CD14-positive monocyte (primary cell): ENCODE results near the gene KCNAB1. TPM values are rescaled to one million over a fixed set of nuclear protein-coding genes. Genes with fewer than 3 reads are reported as not detected.

Source experiments
- DNase-seq, 3 donors: peaks; one replicate each; pipeline ENCODE4 v3.0.0-alpha.2; 2011 to 2022
- H2AFZ ChIP-seq: 2 replicates; pipeline ENCODE4 v1.6.0; 2012; ENCODE audit warnings: mild to moderate bottlenecking, low read depth, low read length, inconsistent platforms; ENCODE audit not compliant: insufficient read depth, poor library complexity, severe bottlenecking
- H3K27ac ChIP-seq, 2 donors: 1 replicate in 1 of 2; 2 replicates in 1 of 2; pipeline ENCODE4 v1.5.1; 2012 to 2013; ENCODE audit warnings: low read length in 2 of 2, control low read depth in 1 of 2, inconsistent platforms in 1 of 2, low read depth in 1 of 2, mild to moderate bottlenecking in 1 of 2
- H3K27me3 ChIP-seq, 2 donors: one replicate each; pipeline versions ENCODE4 v1.6.0 to v1.6.1; 2011 to 2013; ENCODE audit warnings: low read length in 2 of 2; ENCODE audit not compliant: control insufficient read depth in 2 of 2, insufficient read depth in 2 of 2
- H3K36me3 ChIP-seq, 2 donors: replicated peaks in 1 of 2; 1 replicate in 1 of 2; 2 replicates in 1 of 2; pipeline versions ENCODE4 v1.5.1 to v1.6.1; 2012 to 2013; ENCODE audit warnings: low read length in 2 of 2, control low read depth in 1 of 2, inconsistent platforms in 1 of 2, mild to moderate bottlenecking in 1 of 2; ENCODE audit not compliant: insufficient read depth in 2 of 2, control insufficient read depth in 1 of 2
- H3K4me1 ChIP-seq, 2 donors: 1 replicate in 1 of 2; 2 replicates in 1 of 2; pipeline versions ENCODE4 v1.5.1 to v1.6.1; 2012 to 2013; ENCODE audit warnings: low read length in 2 of 2, control low read depth in 1 of 2, inconsistent platforms in 1 of 2, mild to moderate bottlenecking in 1 of 2, moderate library complexity in 1 of 2; ENCODE audit not compliant: insufficient read depth in 2 of 2, control insufficient read depth in 1 of 2
- H3K4me2 ChIP-seq: replicated peaks from 2 replicates; pipeline ENCODE3; 2012; ENCODE audit warnings: low read length, moderate library complexity, mild to moderate bottlenecking; ENCODE audit not compliant: poor library complexity, severe bottlenecking; ENCODE audit errors: extremely low read depth
- H3K4me3 ChIP-seq, 3 experiments: fragments of 200-600 bp in 1 of 3; sonication (generic) in 1 of 3; replicated peaks in 1 of 3; 1 replicate in 2 of 3; 2 replicates in 1 of 3; pipeline ENCODE4 v1.5.1; 2011 to 2013; ENCODE audit warnings: low read length in 3 of 3, mild to moderate bottlenecking in 3 of 3, control low read depth in 2 of 3, low read depth in 2 of 3, inconsistent platforms in 1 of 3, moderate library complexity in 1 of 3
- H3K79me2 ChIP-seq: 2 replicates; pipeline ENCODE4 v1.6.0; 2012; ENCODE audit warnings: mild to moderate bottlenecking, control low read depth, inconsistent platforms, low read length, moderate library complexity; ENCODE audit not compliant: insufficient read depth
- H3K9ac ChIP-seq: 2 replicates; pipeline ENCODE4 v1.6.0; 2017; ENCODE audit warnings: low read length, mild to moderate bottlenecking; ENCODE audit not compliant: insufficient read depth, poor library complexity, severe bottlenecking
- H3K9me3 ChIP-seq, 2 donors: replicated peaks in 1 of 2; 1 replicate in 1 of 2; 2 replicates in 1 of 2; pipeline versions ENCODE4 v1.5.1 to v1.6.1; 2012 to 2013; ENCODE audit warnings: low read length in 2 of 2, control low read depth in 1 of 2; ENCODE audit not compliant: control insufficient read depth in 1 of 2, insufficient read depth in 1 of 2
- H4K20me1 ChIP-seq: 2 replicates; pipeline ENCODE4 v1.6.0; 2012; ENCODE audit warnings: mild to moderate bottlenecking, low read length, control low read depth, moderate library complexity; ENCODE audit not compliant: insufficient read depth
- H3K27ac Mint-ChIP-seq, 7 donors: one replicate each; pipeline ENCODE4 v1.8.0; 2020; ENCODE audit warnings: mild to moderate bottlenecking in 7 of 7, mixed read lengths in 7 of 7, moderate library complexity in 6 of 7, inconsistent platforms in 2 of 7
- H3K27me3 Mint-ChIP-seq, 3 donors: one replicate each; pipeline ENCODE4 v1.8.0; 2021 to 2022; ENCODE audit warnings: low read depth in 3 of 3, mild to moderate bottlenecking in 3 of 3, mixed read lengths in 3 of 3, moderate library complexity in 3 of 3, inconsistent platforms in 1 of 3
- H3K36me3 Mint-ChIP-seq, 2 donors: one replicate each; pipeline ENCODE4 v1.8.0; 2020; ENCODE audit warnings: mixed read lengths in 2 of 2, inconsistent platforms in 1 of 2, mild to moderate bottlenecking in 1 of 2
- H3K4me1 Mint-ChIP-seq: one replicate; pipeline ENCODE4 v1.8.0; 2020; ENCODE audit warnings: mild to moderate bottlenecking, mixed read lengths
- H3K4me3 Mint-ChIP-seq, 2 donors: one replicate each; pipeline ENCODE4 v1.8.0; 2020; ENCODE audit warnings: mild to moderate bottlenecking in 2 of 2, mixed read lengths in 2 of 2, moderate library complexity in 1 of 2
- H3K9me3 Mint-ChIP-seq, 7 donors: one replicate each; pipeline ENCODE4 v1.8.0; 2020 to 2022; ENCODE audit warnings: mixed read lengths in 7 of 7, mild to moderate bottlenecking in 6 of 7, moderate library complexity in 6 of 7, inconsistent platforms in 2 of 7
- CTCF ChIP-seq: fragments of 200-600 bp; IDR thresholded peaks from one replicate; pipeline ENCODE4 v1.8.0; 2022; ENCODE audit warnings: antibody characterized with exemption, mild to moderate bottlenecking
- WGBS: methylation state at CpG from one replicate; pipeline ENCODE4 v1.1.5; 2013; ENCODE audit warnings: missing lambda C conversion rate; ENCODE audit not compliant: insufficient coverage; 5-methylcytosine and 5-hydroxymethylcytosine counted together
- intact Hi-C, 2 donors: fragments of 100-400 bp; cut with micrococcal nuclease; formaldehyde crosslinking; loops; one replicate each; pipeline versions ENCODE4 v1.15.0 to v1.15.1; 2023
- polyA plus RNA-seq, 3 donors: library from polyadenylated mRNA; depleted of rRNA in 1 of 3; unstranded in 2 of 3; stranded (reverse) in 1 of 3; fragments of 300-500 nt in 2 of 3; fragments of >200 nt in 1 of 3; fragmentation: Illumina TruSeq in 2 of 3; gene quantifications; 1 replicate in 2 of 3; 2 replicates in 1 of 3; pipeline ENCODE4 v1.2.3, GENCODE V29; 2012 to 2021

The KCNAB1 gene
- polyA plus RNA-seq, 3 donors, result 0.08 to 0.14 TPM; not detected in 1

- Mint-ChIP-seq H3K4me1 (peaks cover 10% of the 10 kb centered on the region), H3K27ac (no peak overlapping the region), H3K36me3 (no peaks in the 10 kb centered on the region), H3K9me3 (peaks cover 0 to 5% (median 0%) of the 10 kb centered on the region in 7 donors), H3K4me3 (no peak overlapping the region), H3K27me3 (peaks cover 0 to 1% (median 1%) of the 10 kb centered on the region in 3 donors)
- Histone ChIP-seq H3K36me3 (no peaks in the 10 kb centered on the region), H3K9me3 (no peaks in the 10 kb centered on the region), H2AFZ (no peak overlapping the region), H3K79me2 (no peaks in the 10 kb centered on the region), H3K27me3 (no peaks in the 10 kb centered on the region), H3K4me2 (no peak overlapping the region), H3K4me1 (no peaks in the 10 kb centered on the region), H3K9ac (no peak overlapping the region), H3K4me3 (no peak overlapping the region), H4K20me1 (no peaks in the 10 kb centered on the region), H3K27ac (no peak overlapping the region)
- DNase-seq, result no peak
- intact Hi-C loops, result loop anchor here in 1 of 2 donors (10.0 kb wide), 1 partner anchor 376 kb away; no protein-coding TSS in a partner anchor
- 93% methylated on average over 3 of the region's 3 CpGs for WGBS
- TF ChIP-seq CTCF, result no peak
Measured at GRCh38 chr3:156158656-156159295, 38.4 kb downstream of the KCNAB1 start.

- no peak for DNase-seq
- Histone ChIP-seq H3K36me3 (no peaks in the 10 kb centered on the region), H3K27ac (no peak overlapping the region), H3K4me2 (peak overlapping the region; percentile 30), H3K9ac (no peak overlapping the region), H3K27me3 (no peaks in the 10 kb centered on the region), H3K9me3 (no peaks in the 10 kb centered on the region), H3K4me1 (no peaks in the 10 kb centered on the region), H3K4me3 (no peak overlapping the region), H2AFZ (peak overlapping the region; percentile 32), H3K79me2 (no peaks in the 10 kb centered on the region), H4K20me1 (no peaks in the 10 kb centered on the region)
- H3K27ac Mint-ChIP-seq, result no peak overlapping the region
- WGBS, result 0% methylated on average over 2 of the region's 3 CpGs
- H3K27me3 Mint-ChIP-seq, result peaks cover 0 to 1% (median 0%) of the 10 kb centered on the region in 3 donors
- intact Hi-C loops, result no loop called here
- peak overlapping the region in 1 of 2 donors; percentile 48 for H3K4me3 Mint-ChIP-seq
- peaks cover 0 to 3% (median 0%) of the 10 kb centered on the region in 7 donors for H3K9me3 Mint-ChIP-seq
- peaks cover 10% of the 10 kb centered on the region for H3K4me1 Mint-ChIP-seq
- H3K36me3 Mint-ChIP-seq, result no peaks in the 10 kb centered on the region
- no peak for TF ChIP-seq CTCF
Measured at GRCh38 chr3:156160647-156161046, 40.3 kb downstream of the KCNAB1 start.
